Left ventricle myocardium inferior (tissue), 1 donor: Measurements from ENCODE around the gene CAMK1D. TPM values are rescaled to one million over a fixed set of nuclear protein-coding genes. Genes with fewer than 3 reads are reported as not detected.
A peak's percentile ranks its signal among the peaks of the same experiment; 100 is the strongest.

Experiments used
- DNase-seq: peaks from one replicate; pipeline ENCODE4 v3.0.0-alpha.2; 2020
- H3K27ac ChIP-seq: fragments of 200-600 bp; replicated peaks from 2 replicates; pipeline ENCODE4 v1.8.0; 2021
- H3K27me3 ChIP-seq: fragments of 200-600 bp; 2 replicates; pipeline ENCODE4 v1.8.0; 2021; ENCODE audit warnings: low read depth
- H3K36me3 ChIP-seq: fragments of 200-600 bp; 2 replicates; pipeline ENCODE4 v1.8.0; 2021
- H3K4me1 ChIP-seq: fragments of 200-600 bp; 2 replicates; pipeline ENCODE4 v1.8.0; 2021
- H3K4me3 ChIP-seq: fragments of 200-600 bp; 2 replicates; pipeline ENCODE4 v1.8.0; 2021; ENCODE audit warnings: mild to moderate bottlenecking, moderate library complexity
- H3K9me3 ChIP-seq: fragments of 200-600 bp; replicated peaks from 2 replicates; pipeline ENCODE4 v1.8.0; 2021
- intact Hi-C: fragments of 100-400 bp; cut with micrococcal nuclease; formaldehyde crosslinking; loops from one replicate; pipeline ENCODE4 v1.11.0; 2022
- total RNA-seq: library from RNA; stranded (reverse); fragmentation: NEBNext Ultra II Directional; extraction: Animal tissue kit (Norgen Biotek cat#: 25700); gene quantifications from one replicate; pipeline ENCODE4 v1.2.1, GENCODE V29; 2021
- TF ChIP-seq, protein P1 (sequence below): fragments of 200-600 bp; IDR thresholded peaks from 2 replicates; pipeline ENCODE4 v1.8.0; 2021; ENCODE audit warnings: antibody characterized with exemption, mild to moderate bottlenecking, borderline replicate concordance
- donor health status: DM: no; HTN: yes; CAD: no; lungs with severe emphysema.

Gene CAMK1D
- total RNA-seq, 1 donor from 2014 or later, result 2.5 TPM

- TF ChIP-seq, protein P1, sequence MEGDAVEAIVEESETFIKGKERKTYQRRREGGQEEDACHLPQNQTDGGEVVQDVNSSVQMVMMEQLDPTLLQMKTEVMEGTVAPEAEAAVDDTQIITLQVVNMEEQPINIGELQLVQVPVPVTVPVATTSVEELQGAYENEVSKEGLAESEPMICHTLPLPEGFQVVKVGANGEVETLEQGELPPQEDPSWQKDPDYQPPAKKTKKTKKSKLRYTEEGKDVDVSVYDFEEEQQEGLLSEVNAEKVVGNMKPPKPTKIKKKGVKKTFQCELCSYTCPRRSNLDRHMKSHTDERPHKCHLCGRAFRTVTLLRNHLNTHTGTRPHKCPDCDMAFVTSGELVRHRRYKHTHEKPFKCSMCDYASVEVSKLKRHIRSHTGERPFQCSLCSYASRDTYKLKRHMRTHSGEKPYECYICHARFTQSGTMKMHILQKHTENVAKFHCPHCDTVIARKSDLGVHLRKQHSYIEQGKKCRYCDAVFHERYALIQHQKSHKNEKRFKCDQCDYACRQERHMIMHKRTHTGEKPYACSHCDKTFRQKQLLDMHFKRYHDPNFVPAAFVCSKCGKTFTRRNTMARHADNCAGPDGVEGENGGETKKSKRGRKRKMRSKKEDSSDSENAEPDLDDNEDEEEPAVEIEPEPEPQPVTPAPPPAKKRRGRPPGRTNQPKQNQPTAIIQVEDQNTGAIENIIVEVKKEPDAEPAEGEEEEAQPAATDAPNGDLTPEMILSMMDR, result no peak
- H3K27me3 ChIP-seq, result no peaks in the 10 kb centered on the region
- H3K4me1 ChIP-seq, result peaks cover 7% of the 10 kb centered on the region
- no peak overlapping the region for H3K4me3 ChIP-seq
- no peaks in the 10 kb centered on the region for H3K36me3 ChIP-seq
- intact Hi-C loops, result no loop called here
- H3K9me3 ChIP-seq, result no peaks in the 10 kb centered on the region
- no peak overlapping the region for H3K27ac ChIP-seq
- DNase-seq, result no peak
Observed at GRCh38 chr10:12597788-12598765, 248.7 kb downstream of the CAMK1D start.

DNA sequence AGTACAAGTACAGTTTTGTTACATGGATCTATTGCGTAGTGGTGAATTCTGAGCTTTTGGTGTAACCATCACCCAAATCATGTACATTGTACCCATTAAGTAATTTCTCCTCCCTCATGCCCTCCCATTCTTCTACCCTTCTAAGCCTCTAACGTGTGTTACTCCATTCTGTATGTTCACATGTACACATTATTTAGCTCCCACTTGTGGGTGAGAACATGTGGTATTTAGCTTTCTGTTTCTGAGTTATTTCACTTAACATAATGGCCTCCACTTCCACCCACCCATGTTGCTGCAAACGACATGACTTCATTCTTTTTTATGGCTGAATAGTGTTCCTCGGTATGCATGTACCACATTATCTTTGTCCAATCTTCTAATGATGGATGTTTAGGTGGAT lies 251.3 kb downstream of the CAMK1D start:
- intact Hi-C loops, result no loop called here
- no peaks in the 10 kb centered on the region for H3K36me3 ChIP-seq
- peaks cover 12% of the 10 kb centered on the region for H3K4me1 ChIP-seq
- H3K27me3 ChIP-seq, result no peaks in the 10 kb centered on the region
- no peaks in the 10 kb centered on the region for H3K9me3 ChIP-seq
- TF ChIP-seq, protein P1, result no peak
- H3K27ac ChIP-seq, result no peak overlapping the region
- DNase-seq, result no peak
- no peak overlapping the region for H3K4me3 ChIP-seq

- DNase-seq, result no peak
- no peak overlapping the region for H3K4me3 ChIP-seq
- no peak overlapping the region for H3K27ac ChIP-seq
- no peaks in the 10 kb centered on the region for H3K9me3 ChIP-seq
- no peaks in the 10 kb centered on the region for H3K27me3 ChIP-seq
- peaks cover 16% of the 10 kb centered on the region for H3K4me1 ChIP-seq
- TF ChIP-seq, protein P1, result no peak
- intact Hi-C loops, result no loop called here
- H3K36me3 ChIP-seq, result no peaks in the 10 kb centered on the region
Observed at GRCh38 chr10:12602521-12602920, 253.2 kb downstream of the CAMK1D start.

GRCh38 chr10:12603766-12604470 lies 254.6 kb downstream of the CAMK1D start:
- DNase-seq, result no peak
- no peak overlapping the region for H3K27ac ChIP-seq
- peaks cover 16% of the 10 kb centered on the region for H3K4me1 ChIP-seq
- H3K27me3 ChIP-seq, result no peaks in the 10 kb centered on the region
- TF ChIP-seq, protein P1, result no peak
- intact Hi-C loops, result no loop called here
- no peaks in the 10 kb centered on the region for H3K9me3 ChIP-seq
- no peaks in the 10 kb centered on the region for H3K36me3 ChIP-seq
- H3K4me3 ChIP-seq, result no peak overlapping the region

GRCh38 chr10:12605580-12606405 lies 256.4 kb downstream of the CAMK1D start:
- Histone ChIP-seq H3K27ac (peak overlapping the region; percentile 69), H3K4me3 (peak overlapping the region; percentile 36), H3K36me3 (no peaks in the 10 kb centered on the region), H3K27me3 (no peaks in the 10 kb centered on the region), H3K9me3 (no peaks in the 10 kb centered on the region), H3K4me1 (peaks cover 16% of the 10 kb centered on the region)
- intact Hi-C loops, result no loop called here
- peak; percentile 60 for DNase-seq
- TF ChIP-seq, protein P1, result no peak
